Activated CD4-positive, alpha-beta T cell treated with anti-CD3 and anti-CD28 coated beads for 24 hours (primary cell): ENCODE measurements around the gene UNKL.
A peak's percentile ranks its signal among the peaks of the same experiment; 100 is the strongest.
"Not testable (repeated sequence)": the region's sequence is repeated elsewhere in the genome, so short reads cannot be mapped to it uniquely, and the experiment has no call there.

ENCODE experiments used
- DNase-seq, 2 donors: peaks; one replicate each; pipeline ENCODE4 v3.0.0-alpha.2; 2020; ENCODE audit warnings: low read depth in 2 of 2

UNKL gene

DNA sequence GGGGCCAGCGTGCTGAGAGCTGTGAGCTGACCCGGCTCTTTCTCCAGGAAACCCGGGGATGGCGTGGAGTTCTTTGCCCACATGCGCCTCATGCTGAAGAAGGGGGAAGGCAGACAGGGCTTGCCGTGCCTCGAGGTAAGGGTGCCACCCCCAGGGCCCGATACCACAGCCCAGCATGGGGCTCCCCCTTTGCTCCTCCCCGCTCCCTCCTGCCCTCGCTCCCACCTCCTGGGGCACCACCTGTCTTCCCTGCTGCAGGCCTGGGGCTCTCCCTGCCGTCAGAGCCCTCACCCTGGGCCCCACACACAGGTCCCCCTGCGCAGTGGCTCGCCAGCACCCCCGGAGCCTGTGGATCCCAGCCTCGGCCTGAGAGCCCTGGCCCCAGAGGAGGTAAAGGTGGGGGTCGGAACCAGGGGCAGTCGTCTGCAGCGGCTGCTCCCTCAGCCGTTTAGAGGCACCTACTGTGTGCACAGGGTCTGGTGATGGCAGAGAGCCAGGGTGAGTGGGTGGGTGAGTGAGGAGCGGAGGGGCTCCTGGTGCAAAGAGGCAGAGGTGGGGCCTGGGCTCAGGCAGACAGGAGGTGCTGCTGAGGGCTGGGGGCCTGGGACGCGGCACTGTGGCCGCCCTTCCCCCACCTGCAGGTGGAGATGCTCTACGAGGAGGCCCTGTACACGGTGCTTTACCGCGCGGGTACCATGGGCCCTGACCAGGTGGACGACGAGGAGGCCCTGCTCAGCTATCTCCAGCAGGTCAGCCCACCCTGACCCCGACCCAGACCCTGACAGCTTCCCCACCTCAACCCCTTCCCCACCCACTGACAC, 75.4 kb downstream of the UNKL start:
- no peak for DNase-seq

DNA sequence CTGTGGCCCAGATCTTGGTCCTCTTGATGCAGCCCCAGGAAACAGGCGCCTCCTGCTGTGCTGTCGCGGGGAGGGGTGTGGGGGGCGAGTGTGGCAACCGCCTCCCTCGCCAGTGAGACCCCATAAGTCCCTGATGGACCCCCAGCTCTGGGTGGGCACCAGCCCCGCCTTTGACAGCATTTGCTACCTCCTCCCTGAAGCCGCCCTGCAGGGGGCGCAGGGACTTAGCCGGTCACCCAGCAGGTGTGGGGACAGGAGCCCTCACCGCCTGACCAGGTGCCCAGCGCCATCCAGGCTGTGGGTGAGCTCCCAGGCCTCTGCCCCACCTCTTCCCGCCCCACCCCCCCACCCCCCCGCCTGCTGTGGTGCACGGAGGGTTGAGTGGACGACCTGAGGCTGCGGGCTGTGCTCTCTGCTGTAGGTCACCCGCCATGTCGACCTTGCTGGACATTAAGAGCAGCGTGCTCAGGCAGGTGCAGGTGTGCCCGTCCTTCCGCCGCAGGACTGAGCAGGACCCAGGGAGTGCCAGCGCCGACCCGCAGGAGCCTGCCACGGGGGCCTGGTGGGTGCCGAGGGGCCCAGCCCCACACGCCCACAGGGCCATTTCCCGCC, 76.3 kb downstream of the UNKL start:
- no peak for DNase-seq

DNA sequence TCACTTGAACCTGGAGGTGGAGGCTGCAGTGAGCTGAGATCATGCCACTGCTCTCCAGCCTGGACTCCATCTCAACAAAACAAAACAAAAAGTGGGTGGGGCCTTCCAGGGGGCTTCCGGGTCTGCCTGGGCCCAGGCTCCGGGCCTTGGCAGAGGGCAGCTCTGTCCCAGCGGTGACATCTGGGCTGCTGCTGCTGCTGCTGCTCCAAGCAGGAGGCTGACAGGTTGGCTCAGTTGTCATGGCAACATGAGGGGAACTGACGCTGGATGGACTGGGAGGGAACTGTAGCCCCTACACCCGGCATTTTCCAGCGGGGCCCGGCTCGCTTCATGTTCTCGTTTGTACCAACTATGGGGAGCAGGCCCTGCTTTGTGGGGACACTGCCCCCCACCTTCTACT, 77.0 kb downstream of the UNKL start:
- no peak for DNase-seq

DNA sequence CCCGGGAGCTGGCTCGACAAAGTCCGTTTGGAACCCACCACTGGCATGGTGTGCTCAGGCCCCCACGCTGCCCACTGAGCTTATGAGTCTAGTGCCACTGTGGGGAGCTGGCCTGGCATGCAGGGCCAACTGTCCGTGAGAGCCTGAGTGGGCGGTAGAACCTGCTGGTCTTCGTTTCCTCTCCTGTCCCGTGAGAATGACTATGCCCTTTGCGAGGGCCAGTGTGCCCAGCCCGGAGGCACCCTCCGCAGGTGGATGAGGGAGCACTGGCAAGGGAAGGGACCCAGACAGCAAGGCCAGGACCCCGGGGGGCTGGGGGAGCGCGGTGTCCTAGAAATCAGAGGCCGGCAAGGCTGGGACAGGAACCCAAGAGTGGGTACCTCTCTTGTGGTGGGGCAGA, 77.9 kb downstream of the UNKL start:
- no peak for DNase-seq

GRCh38 chr16:1335996-1336395, 78.5 kb downstream of the UNKL start:
- no peak for DNase-seq

DNA sequence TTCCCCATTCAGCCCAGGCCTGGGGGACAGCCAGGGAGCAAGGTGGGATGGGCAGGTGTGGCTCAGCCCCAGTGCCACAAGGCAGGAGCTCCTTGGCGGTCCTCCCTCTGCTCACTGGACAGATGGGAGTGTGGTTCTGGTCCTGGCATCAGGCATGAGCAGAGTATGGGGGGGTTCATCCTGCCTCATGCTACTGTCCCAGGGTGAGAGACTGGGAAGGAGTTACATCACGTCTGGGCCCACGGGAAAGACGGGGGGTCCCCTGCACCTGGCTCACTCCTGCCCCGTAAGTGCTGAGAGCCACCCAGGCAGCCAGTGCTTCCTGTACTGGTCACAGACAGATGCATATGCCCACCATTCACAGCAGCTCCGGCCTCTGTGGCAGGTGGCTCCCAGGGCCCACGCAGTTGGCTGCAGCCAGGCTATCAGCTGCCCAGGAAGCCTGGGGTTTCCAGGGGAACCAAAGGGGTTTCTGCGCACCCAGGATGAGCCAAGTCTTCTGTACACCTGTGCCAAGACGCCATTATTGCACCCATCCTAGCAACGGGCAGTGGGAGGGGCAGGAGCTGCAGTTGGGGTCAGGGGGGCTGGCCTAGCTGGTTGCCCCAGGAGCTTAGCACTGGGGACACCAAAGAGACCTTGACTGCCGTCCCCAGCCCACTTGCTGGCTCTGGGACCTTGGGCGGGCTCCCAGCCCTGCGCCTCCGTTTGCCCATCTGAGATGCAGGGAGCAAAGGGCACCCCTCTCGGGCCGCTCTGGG, 79.1 kb downstream of the UNKL start:
- no peak for DNase-seq

DNA sequence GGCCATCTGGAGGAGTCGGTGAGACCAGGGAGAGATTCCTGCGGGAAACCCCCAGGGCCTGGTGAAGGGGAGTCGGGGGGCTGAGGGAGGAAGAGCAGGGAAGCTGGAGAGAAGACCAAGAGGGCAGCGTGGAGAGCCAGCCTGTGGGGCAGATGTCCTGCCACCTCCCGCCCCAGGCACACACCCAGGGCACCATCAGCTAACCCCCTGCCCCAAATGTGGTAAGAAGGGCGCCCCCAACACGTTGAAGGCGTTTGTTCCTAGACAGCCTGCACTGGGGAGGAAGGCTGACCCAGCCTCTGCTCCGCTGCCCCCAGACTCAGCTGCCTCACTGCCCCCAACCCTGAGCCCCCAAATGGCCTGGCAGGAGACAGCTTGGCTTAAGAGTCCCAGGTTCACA, 79.8 kb downstream of the UNKL start:
- no peak for DNase-seq

- no peak for DNase-seq
These were observed 80.4 kb downstream of the UNKL start for GRCh38 chr16:1333854-1334700.

DNA sequence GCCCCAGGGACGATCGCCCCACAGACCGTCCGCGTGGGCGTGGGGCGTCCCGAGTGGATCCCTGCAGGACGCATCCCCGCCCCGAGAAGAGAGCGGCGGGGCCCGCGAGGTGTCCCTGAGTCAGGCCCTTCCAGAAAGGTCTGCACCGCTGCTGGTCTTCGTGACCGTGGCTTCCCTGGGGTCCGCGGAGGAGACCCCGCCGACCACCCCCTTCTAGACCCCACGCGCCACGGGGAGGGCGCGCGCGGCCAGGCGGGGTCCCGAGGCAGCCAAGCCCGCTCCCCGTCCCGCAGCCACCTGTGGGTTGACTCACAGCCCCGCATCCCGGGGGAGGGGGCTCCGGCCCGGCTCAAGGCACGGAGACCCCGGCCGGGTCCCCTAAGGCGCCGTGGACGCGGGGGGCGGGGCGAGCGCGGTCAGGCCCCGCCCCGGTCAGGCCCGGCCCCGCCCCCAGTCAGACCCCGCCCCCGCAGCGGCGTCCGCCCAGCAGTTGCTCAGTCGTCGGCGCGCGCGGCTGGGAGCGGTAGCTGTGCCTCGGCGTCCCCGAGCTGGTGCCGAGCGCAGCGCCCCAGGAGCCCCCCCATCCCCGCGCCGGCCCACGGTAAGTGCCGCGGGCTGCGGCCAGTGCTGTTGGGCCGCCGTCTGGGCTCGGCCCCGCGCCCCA, 81.2 kb downstream of the UNKL start, which contains the start of gene BAIAP3:
TSS of gene BAIAP3 (plus strand) at position 497 of the 664 bp plus-strand sequence. CDS start 4,905 bp downstream, outside the sequence.
- DNase-seq, result peak in 1 of 2 donors; percentile 46

DNA sequence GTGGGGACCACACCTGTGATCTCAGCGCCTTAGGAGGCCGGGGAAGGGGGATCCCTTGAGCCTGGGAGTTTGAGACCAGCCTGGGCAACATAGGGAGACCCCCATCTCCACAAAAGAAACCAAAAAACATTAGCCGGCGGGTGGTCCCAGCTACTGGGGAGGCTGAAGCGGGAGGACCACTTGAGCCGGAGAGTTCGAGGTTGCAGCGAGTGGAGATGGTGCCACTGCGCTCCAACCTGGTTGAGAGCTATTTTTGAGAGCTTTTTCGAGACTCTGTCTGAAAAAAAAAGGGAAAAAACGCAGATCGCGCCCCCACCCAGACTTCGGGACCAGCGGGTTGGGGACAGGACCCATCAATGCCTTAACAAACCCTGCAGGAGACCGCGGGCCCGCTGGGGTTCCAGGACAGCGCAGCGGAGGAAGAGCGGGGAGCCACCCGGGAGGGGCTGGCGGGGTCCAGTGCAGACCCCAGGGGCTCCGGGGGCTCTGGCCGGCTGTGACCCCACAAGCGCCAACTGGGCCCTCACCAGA, 81.8 kb downstream of the UNKL start:
- DNase-seq, result no peak

GRCh38 chr16:1331712-1332617, 82.5 kb downstream of the UNKL start:
- no peak for DNase-seq

DNA sequence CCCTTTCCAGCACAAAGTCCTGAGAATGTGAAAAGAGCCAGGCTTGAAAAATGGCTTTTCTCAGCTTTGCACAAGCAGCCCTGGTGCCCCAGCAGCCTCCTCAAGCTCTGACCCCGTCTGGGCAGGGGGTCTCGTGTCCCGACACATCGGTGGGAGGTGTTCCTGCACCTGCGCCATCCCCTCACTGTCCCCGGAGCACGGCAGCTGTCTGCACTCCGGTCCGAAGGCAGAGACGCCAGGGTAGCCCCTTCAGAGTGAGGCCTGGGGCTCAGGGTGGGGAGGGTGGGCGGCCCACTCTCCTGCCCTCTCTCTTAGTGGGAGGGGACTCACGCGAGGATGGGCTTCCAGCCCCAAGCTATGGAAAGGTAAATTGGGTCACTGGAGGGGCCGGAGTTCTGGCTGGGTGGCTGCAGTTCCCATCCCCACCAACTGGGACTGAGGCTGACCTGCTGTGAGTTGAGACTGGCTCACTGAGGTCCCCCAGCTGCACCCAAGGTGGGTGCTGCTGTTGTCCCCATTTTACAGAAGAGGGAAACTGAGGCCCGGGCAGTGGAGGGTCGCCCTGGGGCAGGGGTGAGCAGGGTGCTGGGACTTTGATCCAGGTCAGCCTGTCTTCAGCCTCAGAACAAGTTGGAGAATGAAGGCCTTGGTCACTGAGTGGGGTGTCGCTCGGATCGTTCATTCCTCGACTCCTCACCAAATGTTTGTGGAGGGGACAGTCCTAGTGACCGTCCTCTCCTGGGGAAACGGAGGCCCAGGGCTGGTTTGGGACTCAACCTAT, 83.4 kb downstream of the UNKL start:
- no peak for DNase-seq

GRCh38 chr16:1330260-1330914, 84.1 kb downstream of the UNKL start:
- peak in 1 of 2 donors; percentile 33 for DNase-seq

- DNase-seq, result not testable (repeated sequence)
These were observed 85.5 kb downstream of the UNKL start for GRCh38 chr16:1328961-1329360.

GRCh38 chr16:1328136-1328535, 86.4 kb downstream of the UNKL start:
- not testable (repeated sequence) for DNase-seq

GRCh38 chr16:1327619-1327947, 86.9 kb downstream of the UNKL start:
- no peak for DNase-seq

GRCh38 chr16:1326946-1327618, 87.4 kb downstream of the UNKL start:
- DNase-seq, result no peak

DNA sequence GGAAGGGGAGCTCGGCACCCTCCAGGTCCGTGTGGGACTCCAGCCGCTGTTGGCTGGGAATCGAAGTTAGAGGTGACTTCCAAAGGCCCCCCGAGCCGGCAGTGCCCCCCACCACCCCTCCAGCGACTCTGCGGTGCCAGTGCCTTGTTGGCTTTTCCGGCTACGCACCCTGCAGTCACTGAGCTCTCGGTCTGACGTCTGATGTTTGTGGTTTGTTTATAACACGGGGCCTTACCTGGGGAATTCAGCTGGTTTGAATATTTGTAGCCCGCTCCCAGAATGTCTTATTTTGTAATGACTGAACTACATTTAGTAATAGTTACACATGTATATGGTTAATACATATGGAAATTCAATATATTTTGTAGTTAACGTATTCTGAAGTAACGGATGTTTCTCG, 88.1 kb downstream of the UNKL start:
- no peak for DNase-seq
